ENCODE data around the gene MYLK. TPM values are rescaled to one million over a fixed set of nuclear protein-coding genes. Genes with fewer than 3 reads are reported as not detected.

MYLK gene
- total RNA-seq, 1 experiment from 2014 or later = 262 TPM

DNA sequence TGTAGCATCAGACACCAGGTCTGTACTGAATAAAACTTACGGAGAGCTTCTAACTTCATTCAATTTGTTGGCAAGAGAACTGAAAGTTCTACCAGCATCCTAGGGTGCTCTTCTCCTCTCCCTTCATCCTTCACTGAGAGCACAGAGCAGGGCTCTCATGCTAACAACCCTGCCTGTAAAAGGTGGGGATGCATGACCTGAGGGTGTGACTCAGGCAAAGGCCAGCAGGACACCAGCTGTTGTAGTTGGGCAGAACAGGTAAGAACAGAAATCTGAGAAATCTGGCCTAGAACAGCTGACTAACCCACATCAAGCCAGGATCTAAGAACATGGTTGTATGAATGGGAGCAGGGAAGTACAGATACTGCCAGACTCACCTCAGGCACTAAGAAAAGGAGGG is 64.2 kb downstream of the MYLK start:
- no peak for DNase-seq (ENCODE audit: low read depth)

DNA sequence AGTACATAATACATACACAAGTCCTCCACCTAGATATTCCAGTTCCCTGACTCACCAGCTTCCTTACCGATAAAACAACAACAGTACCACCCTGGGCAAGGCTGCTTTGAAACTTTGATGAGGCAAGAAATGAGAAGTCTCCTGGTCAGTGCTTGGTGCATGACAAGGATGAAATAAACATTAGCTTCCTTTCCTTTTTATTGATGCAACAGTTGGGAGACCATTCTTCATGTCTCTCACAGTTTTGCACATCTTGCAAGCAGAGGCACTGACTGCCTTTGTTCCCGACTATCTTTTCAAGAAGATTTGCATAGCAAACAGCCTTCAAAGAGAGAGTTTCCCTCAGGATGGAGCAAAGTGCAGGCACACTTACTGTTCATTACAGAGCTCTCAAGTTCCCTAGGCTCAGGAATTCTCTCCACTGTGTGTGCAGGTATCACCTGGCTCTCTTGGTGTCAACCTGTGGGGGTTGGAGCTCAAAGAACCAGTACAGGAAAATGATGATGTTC is 65.2 kb downstream of the MYLK start:
- peak; percentile 98 for DNase-seq (ENCODE audit: low read depth)

DNA sequence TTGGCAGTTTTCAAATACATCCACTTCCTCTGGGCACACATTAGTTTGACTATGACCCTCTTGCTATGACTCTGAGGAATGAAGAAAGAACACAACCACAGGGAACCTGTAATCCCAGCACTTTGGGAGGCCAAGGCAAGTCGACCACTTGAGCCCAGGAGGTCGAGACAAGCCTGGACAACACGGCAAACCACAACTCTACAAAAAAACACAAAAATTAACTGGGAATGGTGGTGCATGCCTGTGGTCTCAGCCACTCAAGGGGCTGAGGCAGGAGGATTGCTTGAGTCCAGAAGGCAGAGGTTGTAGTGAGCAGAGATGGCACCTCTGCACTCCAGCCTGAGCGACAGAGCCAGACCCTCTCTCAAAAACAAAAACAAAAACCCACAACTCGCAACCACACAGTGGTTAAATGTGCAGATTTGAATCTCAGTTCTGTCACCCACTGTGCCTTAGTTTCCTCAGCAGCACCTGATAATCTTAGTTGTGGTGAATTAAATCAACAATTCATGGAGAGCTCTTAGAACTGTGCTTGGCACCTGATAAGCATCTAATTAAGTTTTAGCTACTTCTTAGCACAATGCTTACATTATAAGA is 65.7 kb downstream of the MYLK start:
- peak; percentile 91 for DNase-seq (ENCODE audit: low read depth)

DNA sequence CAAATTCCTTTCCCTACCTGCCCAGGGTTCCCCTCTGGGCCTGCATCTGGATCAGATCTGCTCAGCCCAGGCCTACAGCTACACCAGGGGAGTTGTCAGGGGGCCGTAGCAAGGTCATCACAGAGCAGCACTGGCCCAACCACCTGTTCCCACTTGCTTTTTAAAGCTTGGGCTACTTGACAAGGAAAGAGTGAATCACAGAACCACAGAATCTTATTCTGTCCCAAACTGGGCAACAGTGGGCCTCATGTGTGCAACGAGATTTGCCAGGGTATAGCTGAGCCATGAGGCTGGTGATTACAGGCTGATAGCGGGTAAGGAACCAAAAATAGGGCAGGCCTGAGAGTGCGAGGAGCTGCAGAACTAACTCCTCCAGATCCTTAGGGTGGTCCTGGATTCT is 66.7 kb downstream of the MYLK start:
- peak; percentile 90 for DNase-seq (ENCODE audit: low read depth)

DNA sequence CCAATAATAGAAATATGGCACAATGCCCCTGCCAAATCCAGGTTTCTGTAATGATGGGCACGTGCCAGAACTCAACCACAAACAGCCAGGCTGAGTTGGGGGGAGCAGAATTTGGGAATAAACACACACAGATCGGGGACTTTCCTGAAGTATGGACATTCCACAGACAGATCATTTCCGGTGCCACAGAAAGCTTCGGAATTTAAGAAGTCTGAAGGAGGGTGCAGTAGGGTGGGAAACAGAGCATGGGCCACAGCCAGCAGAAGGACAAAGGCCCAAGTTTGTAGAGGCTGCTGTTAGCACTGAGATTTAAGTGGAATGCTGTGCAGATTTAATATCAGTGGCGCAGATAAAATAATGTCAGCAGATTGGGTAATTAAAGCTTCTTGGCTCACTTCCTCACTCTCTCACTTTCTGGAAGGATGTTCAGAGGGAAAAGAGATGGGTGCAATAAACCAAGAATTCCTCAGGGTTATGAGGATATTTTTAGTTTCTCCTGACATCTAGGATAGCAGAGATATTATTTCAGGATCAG is 67.4 kb downstream of the MYLK start:
- peak; percentile 95 for DNase-seq (ENCODE audit: low read depth)

DNA sequence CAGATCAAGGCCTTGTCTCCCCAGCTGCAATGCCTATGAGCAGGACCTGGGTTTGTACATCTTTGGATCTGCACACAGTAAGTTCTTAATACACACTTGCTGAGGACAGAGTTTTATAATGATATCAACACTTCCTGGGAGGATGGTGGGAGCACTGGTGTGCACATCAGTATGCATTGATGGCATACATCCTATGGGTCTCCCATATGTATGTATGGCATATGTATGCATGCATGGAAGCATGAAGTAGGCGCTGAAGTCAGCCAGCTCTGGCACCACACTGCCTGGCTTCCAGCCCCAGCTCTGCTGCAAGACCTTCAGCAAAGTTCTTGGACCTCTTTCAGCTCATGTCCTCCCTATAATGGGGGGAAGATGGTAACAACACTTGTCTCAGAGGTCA is 68.2 kb downstream of the MYLK start:
- DNase-seq (ENCODE audit: low read depth) = no peak

DNA sequence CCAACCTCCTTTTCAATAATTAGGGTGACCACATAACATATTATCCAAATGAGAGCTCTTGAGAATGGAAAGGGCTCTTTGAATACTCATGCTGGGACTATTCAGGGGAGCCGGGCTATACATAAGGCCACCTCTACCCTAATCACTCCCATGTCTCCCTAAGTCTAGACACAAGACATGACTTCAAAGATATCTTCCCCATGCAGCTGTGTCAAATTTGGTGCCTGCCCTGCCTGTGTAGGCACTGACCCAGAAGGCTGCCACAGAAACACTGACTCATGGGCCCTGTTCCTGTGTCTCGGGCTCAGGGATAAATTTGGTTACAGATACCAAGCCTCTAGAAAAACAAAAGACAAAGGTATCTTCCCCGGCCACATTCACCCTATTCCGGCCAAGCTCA is 70.3 kb downstream of the MYLK start:
- peak; percentile 92 for DNase-seq (ENCODE audit: low read depth)

DNA sequence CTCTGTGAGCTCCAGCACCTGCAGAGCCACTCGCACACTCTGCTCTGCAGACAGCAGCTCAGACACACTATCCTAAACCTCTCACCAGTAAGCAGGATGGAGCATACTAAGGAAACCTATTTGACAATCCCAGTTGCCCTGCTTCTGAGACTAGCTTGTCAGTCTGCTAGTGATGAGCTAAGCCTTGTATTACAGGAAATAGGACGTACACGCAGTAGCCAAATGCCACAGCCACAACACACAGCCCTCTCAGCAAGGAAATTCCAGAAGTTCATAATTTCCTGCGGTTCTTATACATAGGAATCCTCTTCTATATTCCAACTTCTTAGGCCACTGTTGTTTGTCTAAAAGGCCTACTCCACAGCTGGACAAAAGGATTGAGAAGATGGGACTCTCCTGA is 74.5 kb downstream of the MYLK start:
- peak; percentile 77 for DNase-seq (ENCODE audit: low read depth)

DNA sequence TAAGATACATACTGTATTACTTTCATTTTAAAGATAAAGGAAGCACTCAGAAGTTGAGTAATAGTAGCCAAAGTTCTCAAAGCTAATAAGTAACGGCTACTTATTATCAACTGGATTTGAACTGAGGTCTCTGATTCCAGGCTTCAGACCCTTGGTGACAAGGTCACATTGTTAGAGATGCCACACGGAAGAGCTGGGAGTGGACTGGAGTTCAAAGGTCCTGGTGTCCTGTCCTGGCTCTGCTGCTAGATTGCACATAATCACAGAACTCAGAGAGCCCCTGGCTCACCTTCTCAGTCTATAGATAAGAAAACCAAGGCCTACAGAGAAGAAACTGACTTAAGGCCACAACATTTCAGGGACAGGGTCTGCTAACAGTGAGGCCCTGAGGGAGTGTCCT is 75.3 kb downstream of the MYLK start:
- DNase-seq (ENCODE audit: low read depth) = no peak

DNA sequence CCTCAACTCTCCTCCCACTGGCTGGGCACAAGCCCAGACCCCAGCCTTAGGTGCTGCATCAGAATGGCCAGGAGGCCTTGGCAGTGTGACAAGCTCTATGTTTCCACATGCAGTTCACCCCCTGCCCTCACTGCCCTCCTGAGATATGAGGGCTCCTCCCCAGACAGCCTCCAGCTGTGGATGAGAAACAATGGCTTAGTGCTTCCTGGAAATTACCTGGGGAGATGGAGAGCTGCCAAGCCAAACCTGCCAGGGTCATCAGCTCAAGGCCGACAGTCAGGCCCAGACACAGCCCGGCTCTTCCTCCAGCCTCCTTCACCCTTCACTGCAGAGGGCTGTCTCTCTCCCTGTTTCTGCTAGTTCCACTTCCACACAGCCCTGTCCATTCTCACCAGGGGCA is 76.3 kb downstream of the MYLK start:
- DNase-seq (ENCODE audit: low read depth) = peak; percentile 90

DNA sequence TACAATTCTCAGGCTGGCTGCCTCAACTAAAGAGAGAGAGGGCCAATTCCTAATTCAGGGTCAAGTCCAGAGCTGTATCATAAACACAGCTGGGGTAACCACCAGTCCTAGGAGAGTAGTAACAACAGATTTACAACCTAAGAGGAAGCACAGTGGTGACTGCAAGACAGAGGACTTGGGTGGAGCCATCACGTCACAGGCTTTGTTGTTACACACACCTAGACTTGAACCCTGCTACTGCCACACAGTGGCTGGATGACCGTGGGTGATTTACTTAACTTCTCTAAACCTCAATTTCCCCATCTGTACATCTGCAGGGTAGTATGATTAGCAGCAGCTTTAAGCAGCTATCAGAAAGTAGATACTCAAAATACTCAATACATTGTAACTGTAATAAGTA is 78.6 kb downstream of the MYLK start:
- DNase-seq (ENCODE audit: low read depth) = no peak

DNA sequence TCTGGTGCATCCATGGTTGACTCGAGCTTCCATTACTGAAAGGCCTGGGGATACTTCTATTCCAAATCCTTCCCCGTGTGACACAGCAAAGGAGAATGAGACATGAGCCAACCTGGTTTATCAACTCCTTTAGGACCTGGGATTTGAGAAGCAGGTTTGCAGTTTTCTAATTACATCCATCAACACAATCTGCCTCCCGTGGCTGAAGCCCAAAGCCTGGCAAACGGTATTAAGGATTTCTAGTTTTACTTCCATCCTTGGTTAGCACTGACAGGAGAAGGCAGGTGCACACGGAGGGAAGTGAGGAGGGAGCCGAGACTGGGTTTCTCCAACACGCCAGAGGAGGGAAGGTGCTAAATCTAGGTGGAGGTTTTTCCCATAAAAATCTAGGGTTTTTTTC is 79.0 kb downstream of the MYLK start:
- no peak for DNase-seq (ENCODE audit: low read depth)

DNA sequence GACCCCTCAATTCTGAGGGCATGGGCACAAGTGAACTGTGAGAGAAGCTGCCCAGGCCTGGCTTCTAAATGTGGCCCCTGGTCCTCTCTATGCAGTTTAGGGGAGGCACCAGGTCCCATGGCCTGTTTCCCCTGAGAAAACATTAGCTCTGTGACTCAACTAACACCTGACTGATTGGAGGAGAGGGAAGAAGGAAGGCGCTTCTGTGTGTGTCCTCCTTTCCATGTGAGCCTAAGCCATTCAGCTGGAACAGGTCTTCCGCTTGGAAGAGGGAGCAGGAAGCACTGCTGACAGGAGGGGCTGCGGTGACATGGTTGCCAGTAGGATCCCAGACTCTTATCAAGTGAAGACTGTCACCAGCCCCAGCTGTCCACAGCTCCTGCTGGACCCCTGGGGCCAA is 79.5 kb downstream of the MYLK start:
- DNase-seq (ENCODE audit: low read depth) = no peak

DNA sequence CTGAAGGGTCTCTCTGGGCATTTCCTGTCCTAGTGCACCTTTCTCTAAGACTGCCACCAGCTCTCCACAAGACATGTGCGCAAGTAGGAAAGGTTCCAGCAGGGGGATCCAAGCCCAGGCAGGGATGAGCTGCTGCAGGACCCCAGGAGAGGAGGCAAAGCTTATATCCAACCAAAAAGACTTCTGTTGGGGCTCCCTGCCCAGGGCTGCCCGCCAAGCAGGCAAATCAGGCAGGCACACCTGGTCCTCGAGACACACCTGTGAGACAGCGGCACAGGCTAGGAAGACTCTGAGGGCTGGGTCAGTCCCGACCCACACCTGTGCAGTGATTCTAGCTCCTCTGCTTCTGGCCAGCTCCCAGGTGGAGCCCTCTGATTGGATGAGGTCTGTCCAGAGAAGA is 80.6 kb downstream of the MYLK start:
- no peak for DNase-seq (ENCODE audit: low read depth)

DNA sequence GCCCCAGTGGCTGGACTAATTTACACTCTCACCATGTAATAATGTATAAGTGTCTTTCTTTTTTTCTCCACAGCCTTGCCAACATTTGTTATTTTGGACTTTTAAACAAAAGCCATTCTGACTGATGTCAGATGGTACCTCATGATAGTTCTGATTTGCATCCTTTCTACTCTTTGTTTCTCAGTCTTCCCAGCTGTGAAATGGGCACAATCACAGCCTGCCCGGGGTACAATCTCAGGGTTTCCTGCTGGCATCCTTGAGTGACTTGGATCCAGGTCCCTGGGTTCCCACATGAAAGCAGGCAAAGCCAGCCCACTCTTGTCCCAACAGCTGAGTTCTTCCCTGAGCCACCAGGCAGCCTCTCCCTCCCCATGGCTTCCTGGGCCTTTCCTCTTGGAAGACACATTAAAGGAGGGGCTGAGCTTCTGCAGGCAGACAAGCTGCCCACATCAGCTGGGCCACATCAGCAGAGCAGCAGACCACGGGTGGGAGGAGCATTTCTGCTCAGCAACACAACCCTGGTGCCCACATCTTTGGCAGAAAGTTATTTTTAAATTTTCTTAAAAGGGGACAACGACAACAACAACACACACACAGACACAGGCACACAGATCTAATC is 82.0 kb downstream of the MYLK start:
- DNase-seq (ENCODE audit: low read depth) = no peak

DNA sequence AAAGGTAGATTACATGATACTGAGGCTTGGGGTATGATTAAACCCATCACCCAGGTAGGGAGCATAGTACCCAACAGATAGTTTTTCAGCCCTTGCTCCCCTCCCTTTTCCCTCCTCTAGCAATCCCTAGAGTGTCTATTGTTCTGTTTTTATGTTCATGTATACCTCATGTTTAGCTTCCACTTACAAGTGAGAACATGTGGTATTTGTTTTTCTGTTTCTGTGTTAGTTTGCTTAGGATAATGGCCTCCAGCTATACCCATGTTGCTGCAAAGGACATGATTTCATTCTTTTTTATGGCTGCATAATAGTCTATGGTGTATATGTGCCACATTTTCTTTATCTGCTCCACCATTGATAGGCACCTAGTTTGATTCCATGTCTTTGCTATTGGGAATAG is 82.7 kb downstream of the MYLK start:
- DNase-seq (ENCODE audit: low read depth) = no peak

DNA sequence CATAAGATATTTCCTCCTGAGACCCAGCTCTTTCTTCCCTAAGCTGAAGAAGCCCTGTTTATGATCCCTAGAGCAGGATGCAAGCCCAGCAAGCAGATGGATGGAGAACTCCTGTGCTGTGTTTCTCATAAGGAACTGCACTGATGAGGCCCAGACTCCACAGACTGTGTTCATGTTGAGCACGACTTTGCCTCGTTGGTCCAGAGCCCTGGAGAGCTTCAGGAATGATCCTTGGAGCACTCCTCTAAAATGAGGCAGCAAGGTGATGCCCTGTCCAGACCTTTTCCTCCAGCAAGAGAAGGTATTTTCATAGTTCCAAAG is 83.8 kb downstream of the MYLK start:
- no peak for DNase-seq (ENCODE audit: low read depth)

DNA sequence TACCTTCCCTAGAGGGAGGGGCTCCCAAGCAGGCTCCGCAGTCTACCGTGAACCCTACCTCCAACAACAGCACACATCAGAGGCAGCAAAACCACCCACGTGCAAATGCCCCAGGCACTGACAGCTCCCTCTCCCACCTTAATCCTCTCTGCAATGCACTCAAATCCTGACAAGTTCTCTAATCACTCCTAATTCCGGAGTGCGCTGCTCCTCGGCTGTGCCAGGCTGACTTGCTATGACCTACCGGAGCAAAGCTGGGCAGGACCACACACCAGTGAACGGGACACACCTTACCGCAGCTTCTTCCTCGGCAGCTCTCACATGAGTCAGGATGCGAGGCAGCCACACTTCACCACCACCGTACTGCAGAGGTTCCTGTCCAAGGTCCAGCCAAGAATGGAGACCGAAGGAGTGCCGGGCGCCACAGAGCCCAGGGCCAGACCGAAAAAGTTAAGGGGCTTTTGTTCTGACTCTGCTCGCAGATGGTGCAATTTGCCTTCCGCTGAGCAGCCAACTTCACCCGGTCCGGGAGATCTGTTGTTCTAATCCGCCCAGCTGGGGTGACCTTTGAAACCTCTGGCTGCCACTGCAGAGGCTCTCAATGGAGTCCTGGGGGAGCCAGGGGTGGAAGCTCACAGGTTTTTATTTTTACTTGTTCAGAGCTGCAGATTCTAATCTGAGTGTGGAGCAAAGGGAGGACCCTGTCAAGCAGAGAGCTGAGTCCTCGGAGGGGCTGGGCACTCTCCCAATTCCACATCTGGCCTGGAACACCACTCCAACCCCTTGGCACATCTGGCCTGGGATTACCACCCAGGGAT is 84.4 kb downstream of the MYLK start:
- peak; percentile 79 for DNase-seq (ENCODE audit: low read depth)

DNA sequence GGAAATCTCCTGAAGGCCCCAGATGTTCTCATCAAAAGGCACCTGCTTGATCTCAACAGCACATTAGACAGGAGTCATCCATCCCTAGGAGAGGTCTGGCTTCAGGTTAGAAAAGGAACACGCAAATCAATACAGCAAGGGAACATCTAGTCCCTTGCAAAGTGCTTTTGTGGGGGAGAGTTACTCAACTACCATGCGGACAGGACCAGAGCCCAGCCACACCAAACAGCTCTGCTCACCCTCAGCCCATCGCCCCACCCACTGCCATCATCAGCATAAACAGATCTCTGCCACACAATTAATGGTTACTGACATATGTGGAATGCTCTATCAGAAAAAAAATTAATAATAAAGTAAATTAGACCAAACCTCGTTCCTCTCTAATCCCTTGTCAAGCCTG is 85.6 kb downstream of the MYLK start:
- DNase-seq (ENCODE audit: low read depth) = no peak

DNA sequence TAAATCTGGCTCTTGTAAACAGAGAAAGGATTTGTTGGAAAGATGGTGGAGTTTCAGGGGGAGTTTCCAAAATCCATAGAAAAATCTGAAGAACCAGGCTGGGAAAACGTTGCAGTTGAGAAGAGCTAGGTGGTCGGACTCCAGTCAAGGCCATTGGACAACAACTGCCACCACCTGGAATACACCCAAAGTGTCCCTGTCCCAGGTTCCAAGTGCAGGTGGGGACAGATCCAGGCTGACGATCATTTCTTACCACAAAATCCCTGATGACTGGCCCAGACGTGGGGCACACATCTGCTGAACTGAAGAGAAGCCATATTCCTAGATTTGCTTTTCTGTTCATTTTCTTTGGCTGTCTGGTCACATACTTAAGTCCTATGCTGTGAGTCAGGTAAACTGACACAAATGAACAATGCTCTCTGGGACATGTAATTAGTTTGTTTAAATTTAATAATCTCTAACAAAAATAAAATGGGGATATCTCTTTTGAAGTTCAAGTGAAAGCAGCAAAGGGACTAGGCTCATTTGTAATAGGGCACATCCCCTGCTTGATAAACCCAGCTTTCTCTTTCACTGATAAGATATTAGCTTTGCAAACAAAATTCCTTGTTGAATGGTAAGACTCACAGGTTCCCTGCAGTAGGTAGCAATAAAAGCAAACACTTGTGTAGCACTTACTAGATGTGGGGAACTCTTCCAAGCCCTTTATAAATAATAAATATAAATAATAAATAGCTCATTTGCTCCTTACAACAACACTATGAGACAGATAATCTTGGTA is 88.5 kb downstream of the MYLK start:
- DNase-seq (ENCODE audit: low read depth) = no peak

DNA sequence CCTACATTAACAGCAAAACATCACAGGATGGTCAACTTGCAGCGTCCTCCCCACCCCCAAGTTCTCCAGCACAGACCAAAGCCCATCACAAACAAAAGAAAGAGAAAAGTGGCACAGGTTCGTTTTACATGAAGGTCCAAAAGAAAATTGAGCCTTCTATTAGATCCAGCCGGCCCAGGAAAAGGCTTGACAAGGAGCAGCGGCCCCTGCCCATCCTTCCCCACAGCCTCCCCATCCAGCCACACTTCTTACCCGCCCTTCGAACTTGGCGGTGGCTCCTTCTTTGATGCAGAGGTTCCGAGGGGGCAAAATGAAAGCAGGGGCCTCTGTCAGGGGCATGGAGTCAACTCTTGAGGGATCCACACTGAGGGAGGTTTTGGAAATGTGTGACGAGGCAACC is 90.7 kb downstream of the MYLK start:
- DNase-seq (ENCODE audit: low read depth) = no peak

Data from M059J (cell line).